ENCODE data around the gene UBQLN4.

UBQLN4 gene

GRCh38 chr1:156079762-156080161 lies 26.2 kb upstream of the UBQLN4 start:
- H3K4me3 ChIP-seq: no peak overlapping the region
- peaks cover 0 to 26% of the 10 kb centered on the region in 2 donors for H3K27me3 ChIP-seq
- no peaks in the 10 kb centered on the region for H3K9me3 ChIP-seq
- peaks cover 0 to 23% (median 14%) of the 10 kb centered on the region in 4 donors for H3K4me1 ChIP-seq
- no peak overlapping the region for H3K27ac ChIP-seq
- no peak for TF ChIP-seq CTCF (IDR thresholded peaks at IDR 0.05)
- H3K36me3 ChIP-seq: no peaks in the 10 kb centered on the region
- DNase-seq: no peak
- intact Hi-C loops (cut with DNase I; ENCODE audit: low total_unique reads): no loop called here

GRCh38 chr1:156078728-156079127 lies 25.1 kb upstream of the UBQLN4 start:
- no peak for DNase-seq
- H3K27me3 ChIP-seq: peaks cover 0 to 26% of the 10 kb centered on the region in 2 donors
- intact Hi-C loops (cut with DNase I; ENCODE audit: low total_unique reads): no loop called here
- H3K9me3 ChIP-seq: no peaks in the 10 kb centered on the region
- TF ChIP-seq CTCF (IDR thresholded peaks at IDR 0.05): no peak
- H3K4me3 ChIP-seq: no peak overlapping the region
- H3K36me3 ChIP-seq: no peaks in the 10 kb centered on the region
- H3K4me1 ChIP-seq: peaks cover 0 to 23% (median 14%) of the 10 kb centered on the region in 4 donors
- no peak overlapping the region for H3K27ac ChIP-seq

- intact Hi-C loops (cut with DNase I; ENCODE audit: low total_unique reads): no loop called here
- no peaks in the 10 kb centered on the region for H3K36me3 ChIP-seq
- DNase-seq: no peak
- H3K4me3 ChIP-seq: no peak overlapping the region
- H3K27me3 ChIP-seq: peaks cover 0 to 26% of the 10 kb centered on the region in 2 donors
- H3K4me1 ChIP-seq: peaks cover 0 to 13% (median 8%) of the 10 kb centered on the region in 4 donors
- H3K9me3 ChIP-seq: no peaks in the 10 kb centered on the region
- no peak for TF ChIP-seq CTCF (IDR thresholded peaks at IDR 0.05)
- H3K27ac ChIP-seq: no peak overlapping the region
These were observed 23.8 kb upstream of the UBQLN4 start for GRCh38 chr1:156077430-156077760.

GRCh38 chr1:156076609-156077429 lies 23.2 kb upstream of the UBQLN4 start:
- Histone ChIP-seq H3K27ac (no peak overlapping the region), H3K9me3 (no peaks in the 10 kb centered on the region)
- no peak for DNase-seq

GRCh38 chr1:156075775-156076204 lies 22.2 kb upstream of the UBQLN4 start:
- H3K27me3 ChIP-seq: peaks cover 0 to 18% of the 10 kb centered on the region in 2 donors
- H3K36me3 ChIP-seq: no peaks in the 10 kb centered on the region
- H3K9me3 ChIP-seq: no peaks in the 10 kb centered on the region
- no peak for TF ChIP-seq CTCF (IDR thresholded peaks at IDR 0.05)
- no peak overlapping the region for H3K27ac ChIP-seq
- intact Hi-C loops (cut with DNase I; ENCODE audit: low total_unique reads): no loop called here
- H3K4me3 ChIP-seq: no peak overlapping the region
- no peak for DNase-seq
- no peaks in the 10 kb centered on the region for H3K4me1 ChIP-seq

More at GRCh38 chr1:156076609-156077429, 23.2 kb upstream of the UBQLN4 start:
- no peak for TF ChIP-seq CTCF (IDR thresholded peaks at IDR 0.05)
- H3K4me3 ChIP-seq: peak overlapping the region; percentile 35 to 45
- H3K27me3 ChIP-seq: peaks cover 0 to 22% of the 10 kb centered on the region in 2 donors
- peaks cover 0 to 9% (median 3%) of the 10 kb centered on the region in 4 donors for H3K4me1 ChIP-seq
- H3K36me3 ChIP-seq: no peaks in the 10 kb centered on the region
- intact Hi-C loops (cut with DNase I; ENCODE audit: low total_unique reads): no loop called here
